SK-N-SH treated with all-trans-retinoic acid at 6 μM for 48 hours (cell line): ENCODE measurements around the gene PTPRCAP.

Source experiments
- ATAC-seq: fragments of 200-7000 bp; cut with Tn5 transposase; 3 replicates; pipeline ENCODE4 v1.9.1; 2020; ENCODE audit warnings: mild to moderate bottlenecking, moderate library complexity
- ARNTL ChIP-seq: fragments of 450-650 bp; formaldehyde crosslinking; IDR thresholded peaks from 2 replicates; pipeline ENCODE4 v1.5.0; 2020; ENCODE audit warnings: low read depth, mild to moderate bottlenecking, moderate library complexity, borderline replicate concordance
- CREB5 ChIP-seq: fragments of 250-450 bp; sonication (Bioruptor Pico); IDR thresholded peaks from 2 replicates; pipeline ENCODE4 v1.5.1; 2020; ENCODE audit warnings: low read depth, mild to moderate bottlenecking, moderate library complexity
- CSDC2 ChIP-seq: fragments of 250-450 bp; sonication (Bioruptor Pico); IDR thresholded peaks from 2 replicates; pipeline ENCODE4 v1.5.0; 2020; ENCODE audit warnings: mild to moderate bottlenecking, moderate library complexity
- CSRNP3 ChIP-seq: fragments of 250-450 bp; sonication (Bioruptor Pico); IDR thresholded peaks from 2 replicates; pipeline ENCODE4 v1.5.1; 2021; ENCODE audit warnings: mild to moderate bottlenecking, moderate library complexity
- ESRRG ChIP-seq: fragments of 250-450 bp; sonication (Bioruptor Pico); IDR thresholded peaks from 2 replicates; pipeline ENCODE4 v1.6.1; 2021; ENCODE audit warnings: mild to moderate bottlenecking
- ISL1 ChIP-seq: fragments of 250-450 bp; sonication (Bioruptor Pico); IDR thresholded peaks from 2 replicates; pipeline ENCODE4 v2.1.2; 2022; ENCODE audit warnings: mild to moderate bottlenecking, moderate library complexity
- OSR1 ChIP-seq: fragments of 250-450 bp; sonication (Bioruptor Pico); IDR thresholded peaks from 2 replicates; pipeline ENCODE4 v1.8.0; 2022; ENCODE audit warnings: moderate library complexity, mild to moderate bottlenecking, inconsistent platforms
- PATZ1 ChIP-seq: fragments of 250-450 bp; sonication (Bioruptor Pico); IDR thresholded peaks from 2 replicates; pipeline ENCODE4 v1.8.0; 2020; ENCODE audit warnings: mild to moderate bottlenecking, moderate library complexity, borderline replicate concordance
- POU6F1 ChIP-seq: fragments of 250-450 bp; sonication (Bioruptor Pico); IDR thresholded peaks from 2 replicates; pipeline ENCODE4 v1.8.0; 2021; ENCODE audit warnings: low read depth, mild to moderate bottlenecking, moderate library complexity, borderline replicate concordance
- PPARA ChIP-seq: fragments of 250-450 bp; sonication (Bioruptor Pico); IDR thresholded peaks from 2 replicates; pipeline ENCODE4 v1.5.0; 2020; ENCODE audit warnings: mild to moderate bottlenecking, borderline replicate concordance
- SNAI2 ChIP-seq: fragments of 250-450 bp; sonication (Bioruptor Pico); IDR thresholded peaks from 2 replicates; pipeline ENCODE4 v1.5.0; 2020; ENCODE audit warnings: mild to moderate bottlenecking, moderate library complexity
- TCF4 ChIP-seq: fragments of 250-450 bp; sonication (Bioruptor Pico); IDR thresholded peaks from 2 replicates; pipeline ENCODE4 v1.8.0; 2021; ENCODE audit warnings: mild to moderate bottlenecking, moderate library complexity, borderline replicate concordance
- TOX ChIP-seq: fragments of 250-450 bp; sonication (Bioruptor Pico); IDR thresholded peaks from 2 replicates; pipeline ENCODE4 v1.8.0; 2021; ENCODE audit warnings: mild to moderate bottlenecking, moderate library complexity, borderline replicate concordance
- TSHZ2 ChIP-seq: fragments of 250-450 bp; sonication (Bioruptor Pico); IDR thresholded peaks from 2 replicates; pipeline ENCODE4 v1.5.0; 2020; ENCODE audit warnings: mild to moderate bottlenecking, moderate library complexity
- ZFP30 ChIP-seq: fragments of 450-650 bp; formaldehyde crosslinking; IDR thresholded peaks from 2 replicates; pipeline ENCODE4 v1.5.0; 2022; ENCODE audit warnings: mild to moderate bottlenecking, moderate library complexity
- ZNF70 ChIP-seq: fragments of 450-650 bp; formaldehyde crosslinking; IDR thresholded peaks from 2 replicates; pipeline ENCODE4 v1.5.0; 2020; ENCODE audit warnings: mild to moderate bottlenecking, moderate library complexity
- ZNF8 ChIP-seq: fragments of 450-650 bp; formaldehyde crosslinking; IDR thresholded peaks from 2 replicates; pipeline ENCODE4 v1.5.0; 2020; ENCODE audit warnings: mild to moderate bottlenecking, moderate library complexity

Gene PTPRCAP

GRCh38 chr11:67411785-67412152 lies 25.7 kb downstream of the PTPRCAP start (continued):
- TF ChIP-seq PATZ1 (no peak), ARNTL (CRISPR knock-in tag) (no peak), ISL1 (CRISPR knock-in tag) (no peak), ZNF70 (CRISPR knock-in tag) (no peak), TOX (CRISPR knock-in tag) (no peak), ZNF8 (CRISPR knock-in tag) (no peak), ZFP30 (CRISPR knock-in tag) (no peak), CREB5 (no peak)
- TF ChIP-seq, all 23 proteins: peak for 0

GRCh38 chr11:67410984-67411784 lies 26.3 kb downstream of the PTPRCAP start:
- TF ChIP-seq PPARA (no peak), ZNF70 (CRISPR knock-in tag) (no peak), TSHZ2 (no peak), ESRRG (CRISPR knock-in tag) (no peak), PATZ1 (no peak), ZNF8 (CRISPR knock-in tag) (no peak), SNAI2 (CRISPR knock-in tag) (no peak), CREB5 (no peak), TCF4 (CRISPR knock-in tag) (no peak), POU6F1 (CRISPR knock-in tag) (no peak), CSDC2 (no peak), TOX (CRISPR knock-in tag) (no peak), ISL1 (CRISPR knock-in tag) (no peak), CSRNP3 (CRISPR knock-in tag) (no peak), OSR1 (CRISPR knock-in tag) (no peak), ARNTL (CRISPR knock-in tag) (no peak)
- TF ChIP-seq, all 23 proteins: peak for 0
- no peak for ATAC-seq
